Upper lobe of left lung (tissue), 4 donors: ENCODE results near the gene NHLRC1.

Experiments
- CTCF ChIP-seq, 6 experiments: fragments of 450-650 bp in 4 of 6; fragments of 200-600 bp in 2 of 6; sonication (generic) in 2 of 6; IDR thresholded peaks; one replicate each; pipeline ENCODE4 v1.5.1; 2016 to 2019; ENCODE audit warnings: antibody characterized with exemption in 6 of 6
- EP300 ChIP-seq, 4 donors: sonication (generic); formaldehyde crosslinking; IDR thresholded peaks; one replicate each; pipeline ENCODE4 v1.5.1; 2017; ENCODE audit warnings: antibody characterized with exemption in 4 of 4, control low read depth in 2 of 4
- POLR2A ChIP-seq, 4 donors: fragments of 450-650 bp; IDR thresholded peaks; one replicate each; pipeline ENCODE4 v1.5.1; 2016 to 2017; ENCODE audit warnings: antibody characterized with exemption in 4 of 4, mild to moderate bottlenecking in 2 of 4
- POLR2AphosphoS5 ChIP-seq, 2 donors: sonication (generic); formaldehyde crosslinking; IDR thresholded peaks; one replicate each; pipeline ENCODE4 v1.5.1; 2017; ENCODE audit warnings: antibody characterized with exemption in 2 of 2

GRCh38 chr6:18088419-18089296 is 33.8 kb downstream of the NHLRC1 start:
- TF ChIP-seq CTCF (IDR thresholded peaks at IDR 0.05) (no peak), POLR2A (IDR thresholded peaks at IDR 0.05) (no peak), POLR2AphosphoS5 (IDR thresholded peaks at IDR 0.05) (no peak), EP300 (IDR thresholded peaks at IDR 0.05) (peak in 1 of 4 donors; percentile 41)
